Fibroblast of gingiva (primary cell): Measurements from ENCODE around the gene GNB1.
"Not testable (repeated sequence)": the region's sequence is repeated elsewhere in the genome, so short reads cannot be mapped to it uniquely, and the experiment has no call there.

Experiments used
- DNase-seq: peaks from one replicate; pipeline ENCODE4 v3.0.0-alpha.2; 2011; ENCODE audit warnings: low read depth

Gene GNB1

DNA sequence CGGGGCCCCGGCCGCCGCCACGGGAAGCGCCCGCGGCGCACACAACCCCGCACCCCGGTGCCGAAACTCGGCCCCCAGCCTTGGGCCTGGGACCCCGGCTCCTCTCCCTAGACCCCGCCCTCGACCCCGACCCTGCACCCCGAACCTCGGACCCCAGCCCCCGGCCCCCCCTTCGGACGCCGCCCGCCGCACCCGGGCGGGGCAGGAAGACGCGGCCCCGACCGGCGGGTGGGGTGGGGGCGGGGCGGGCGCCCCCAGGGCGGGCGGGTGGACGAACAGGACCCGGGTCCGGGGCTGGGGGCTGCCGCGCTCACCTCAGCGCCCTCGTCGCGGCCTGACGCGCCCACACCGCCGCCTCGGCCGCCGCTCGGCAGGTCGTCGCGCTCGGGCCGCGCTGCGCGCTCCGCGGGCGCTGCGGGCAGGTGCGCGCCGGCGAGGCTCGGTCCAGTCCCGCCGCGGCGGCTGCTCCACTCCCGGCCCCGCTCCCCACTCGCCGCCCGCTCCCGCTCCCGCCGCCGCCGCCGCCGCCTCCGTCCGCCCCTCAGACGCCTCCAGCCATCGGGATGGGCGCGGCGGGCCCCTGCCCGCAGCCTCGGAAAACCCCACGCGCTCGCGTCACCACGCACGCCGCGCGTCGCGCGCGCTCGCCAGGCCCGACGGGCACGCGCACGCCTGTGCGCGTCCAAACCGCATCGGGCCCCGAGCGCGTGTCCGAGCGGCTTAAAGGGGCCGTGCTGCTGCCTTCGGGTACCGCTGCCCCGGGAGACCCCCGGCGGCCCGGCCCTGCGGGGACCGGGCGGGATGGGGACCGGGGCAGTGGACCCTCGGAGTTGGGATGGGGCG is at the start of gene GNB1:
TSS of gene GNB1 (minus strand) at position 582 of the 843 bp plus-strand sequence. CDS start 65,634 bp downstream, outside the sequence.
- peak; percentile 86 for DNase-seq

DNA sequence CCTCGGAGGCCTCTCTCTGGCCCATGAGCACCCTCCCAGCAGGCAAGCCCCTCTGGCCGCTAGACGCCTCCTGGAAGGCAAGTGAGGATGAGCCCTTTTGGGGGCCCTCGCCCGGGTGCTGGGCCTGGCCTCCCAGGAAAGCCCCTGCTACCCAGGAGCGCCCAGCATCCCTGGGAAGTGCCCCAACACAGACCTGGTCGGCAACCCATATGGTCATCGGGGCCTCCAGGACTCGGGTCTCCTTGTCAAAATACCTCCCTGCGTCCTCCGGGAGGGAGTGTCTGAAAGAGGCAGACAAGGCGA is 49.2 kb upstream of the GNB1 start:
- DNase-seq = no peak

DNA sequence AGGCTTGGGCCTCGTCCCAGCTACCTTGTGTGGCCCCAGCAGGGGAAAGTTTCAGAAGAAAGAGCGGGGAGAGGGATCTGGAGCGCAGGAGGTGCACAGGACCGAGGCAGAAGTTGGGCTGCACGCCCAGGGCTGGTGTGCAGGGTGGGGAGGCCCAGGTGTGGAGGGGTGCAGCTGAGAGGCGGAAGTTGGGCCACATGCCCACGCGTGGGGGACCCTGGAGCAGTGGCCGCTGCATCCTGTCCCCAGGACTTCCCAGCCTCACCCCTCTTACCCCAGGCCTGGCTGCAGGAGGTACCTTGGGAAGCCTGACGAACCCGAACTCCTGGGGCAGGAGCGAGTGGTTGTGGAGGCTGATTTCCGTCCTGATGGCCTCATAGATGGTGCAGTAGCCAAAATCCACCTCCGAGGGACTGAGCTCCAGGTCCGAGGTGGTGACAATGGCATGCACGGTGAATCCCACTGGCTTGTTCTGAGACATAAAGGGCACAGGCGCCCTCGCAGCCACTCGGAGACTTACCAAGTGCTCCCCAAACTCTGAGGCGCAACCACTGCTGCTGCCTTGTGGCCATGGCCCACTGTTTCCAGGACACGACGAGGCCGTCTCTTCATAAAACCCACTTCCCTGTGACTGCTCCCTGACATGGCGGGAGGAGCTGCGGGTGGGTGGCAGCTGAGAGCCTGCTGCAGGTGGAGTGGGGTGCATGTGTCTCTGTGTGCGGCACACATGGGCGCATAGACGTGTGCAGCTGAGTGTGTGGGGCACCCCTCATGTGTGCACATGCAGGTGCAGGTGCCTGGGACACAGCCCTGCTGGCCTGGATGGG is 48.6 kb upstream of the GNB1 start:
- DNase-seq = no peak

DNA sequence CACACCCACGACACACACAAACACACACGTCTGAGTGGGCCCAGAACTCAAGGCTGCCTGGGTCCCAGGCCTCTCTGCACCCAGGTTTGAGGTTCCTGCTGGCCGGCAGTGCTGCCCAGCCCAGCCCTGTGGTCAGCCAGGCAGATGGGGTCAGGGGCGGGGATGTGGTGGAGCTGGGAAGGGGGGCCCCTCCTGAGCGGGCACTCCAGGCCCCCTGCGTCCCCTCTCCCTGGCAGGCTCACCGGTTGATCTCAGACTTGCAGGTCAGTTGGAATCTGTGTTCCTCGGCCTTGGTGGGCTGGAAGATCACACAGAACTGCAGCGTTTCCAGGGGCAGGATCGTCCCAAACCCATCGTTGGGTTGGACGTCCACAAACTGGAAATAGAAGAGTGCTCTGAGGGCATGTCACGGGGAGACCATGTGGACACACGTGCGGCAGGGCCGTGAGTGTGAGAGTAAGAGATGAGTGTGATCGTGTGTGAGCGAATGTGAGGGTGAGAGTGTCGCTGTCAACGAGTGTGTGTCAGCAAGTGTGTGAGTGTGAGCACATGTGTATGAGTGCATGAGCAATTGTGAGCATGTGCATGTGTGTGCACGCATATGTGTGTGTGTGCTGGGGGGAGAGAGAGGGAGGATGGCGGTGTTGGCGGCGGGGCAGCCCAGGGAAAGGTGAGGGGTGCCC is 47.9 kb upstream of the GNB1 start:
- no peak for DNase-seq

DNA sequence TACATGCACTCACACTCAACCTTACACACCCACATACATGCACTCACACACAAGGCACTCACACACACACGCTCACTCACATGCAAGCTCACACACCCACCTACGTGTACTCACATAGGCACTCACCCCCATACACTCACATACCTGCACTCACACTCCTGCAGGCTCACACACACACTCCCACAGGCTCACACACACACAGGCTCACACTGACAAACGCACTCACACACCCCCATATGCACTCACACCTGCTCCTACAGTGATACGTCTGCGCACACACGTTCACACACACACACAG is 47.3 kb upstream of the GNB1 start:
- DNase-seq = no peak

DNA sequence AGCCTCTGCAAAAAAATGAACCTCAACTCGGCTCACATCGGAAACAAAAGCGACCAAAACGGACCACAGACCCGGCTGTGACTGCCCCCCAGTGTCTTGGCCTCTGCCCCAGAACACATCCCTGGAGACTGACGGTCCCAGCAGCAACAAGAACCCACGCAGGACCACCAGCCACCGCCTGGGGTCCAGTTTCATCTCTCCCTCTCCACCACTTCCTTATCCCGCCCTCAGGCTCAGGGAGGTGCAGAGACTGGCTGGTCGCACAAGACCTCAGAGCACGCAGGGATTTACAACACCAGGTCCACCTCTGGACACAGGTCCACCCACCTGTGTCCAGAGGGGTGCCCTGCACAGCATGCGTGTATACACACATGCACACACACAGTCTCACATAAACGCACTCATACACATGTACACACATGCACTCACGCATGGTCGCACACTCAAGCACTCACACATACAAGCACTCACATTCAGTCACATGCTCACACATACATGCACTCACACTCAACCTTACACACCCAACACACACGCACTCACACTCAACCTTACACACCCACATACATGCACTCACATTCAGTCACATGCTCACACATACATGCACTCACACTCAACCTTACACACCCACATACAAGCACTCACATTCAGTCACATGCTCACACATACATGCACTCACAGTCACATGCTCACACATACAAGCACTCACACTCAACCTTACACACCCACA is 46.8 kb upstream of the GNB1 start:
- no peak for DNase-seq

DNA sequence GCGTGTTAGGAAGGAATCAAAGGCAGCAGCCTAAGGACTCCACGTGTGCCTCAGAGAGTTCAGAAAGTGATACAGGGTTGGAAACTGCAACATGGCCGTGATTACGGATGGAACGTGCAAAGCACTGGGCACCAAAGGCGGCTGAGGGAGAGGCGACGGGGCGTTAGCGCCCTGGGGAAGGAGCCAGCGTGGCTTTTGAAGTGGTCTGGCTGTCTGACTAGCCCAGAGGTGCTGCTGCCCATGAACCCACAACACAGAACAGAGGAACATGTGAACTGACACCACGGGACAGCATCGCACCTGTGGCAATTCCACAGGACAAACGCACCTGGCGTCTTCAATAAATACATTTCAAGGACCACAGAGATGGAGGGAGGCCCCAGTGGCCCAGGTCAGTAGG is 46.2 kb upstream of the GNB1 start:
- no peak for DNase-seq

DNA sequence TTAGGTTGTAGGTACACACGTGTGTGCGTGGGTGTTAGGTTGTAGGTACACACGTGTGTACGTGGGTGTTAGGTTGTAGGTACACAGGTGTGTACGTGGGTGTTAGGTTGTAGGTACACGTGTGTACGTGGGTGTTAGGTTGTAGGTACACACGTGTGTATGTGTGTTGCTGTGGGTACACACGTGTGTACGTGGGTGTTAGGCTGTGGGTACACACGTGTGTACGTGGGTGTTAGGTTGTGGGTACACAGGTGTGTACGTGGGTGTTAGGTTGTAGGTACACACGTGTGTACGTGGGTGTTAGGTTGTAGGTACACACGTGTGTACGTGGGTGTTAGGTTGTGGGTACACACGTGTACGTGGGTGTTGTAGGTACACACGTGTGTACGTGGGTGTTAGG is 44.0 kb upstream of the GNB1 start:
- DNase-seq = not testable (repeated sequence)

DNA sequence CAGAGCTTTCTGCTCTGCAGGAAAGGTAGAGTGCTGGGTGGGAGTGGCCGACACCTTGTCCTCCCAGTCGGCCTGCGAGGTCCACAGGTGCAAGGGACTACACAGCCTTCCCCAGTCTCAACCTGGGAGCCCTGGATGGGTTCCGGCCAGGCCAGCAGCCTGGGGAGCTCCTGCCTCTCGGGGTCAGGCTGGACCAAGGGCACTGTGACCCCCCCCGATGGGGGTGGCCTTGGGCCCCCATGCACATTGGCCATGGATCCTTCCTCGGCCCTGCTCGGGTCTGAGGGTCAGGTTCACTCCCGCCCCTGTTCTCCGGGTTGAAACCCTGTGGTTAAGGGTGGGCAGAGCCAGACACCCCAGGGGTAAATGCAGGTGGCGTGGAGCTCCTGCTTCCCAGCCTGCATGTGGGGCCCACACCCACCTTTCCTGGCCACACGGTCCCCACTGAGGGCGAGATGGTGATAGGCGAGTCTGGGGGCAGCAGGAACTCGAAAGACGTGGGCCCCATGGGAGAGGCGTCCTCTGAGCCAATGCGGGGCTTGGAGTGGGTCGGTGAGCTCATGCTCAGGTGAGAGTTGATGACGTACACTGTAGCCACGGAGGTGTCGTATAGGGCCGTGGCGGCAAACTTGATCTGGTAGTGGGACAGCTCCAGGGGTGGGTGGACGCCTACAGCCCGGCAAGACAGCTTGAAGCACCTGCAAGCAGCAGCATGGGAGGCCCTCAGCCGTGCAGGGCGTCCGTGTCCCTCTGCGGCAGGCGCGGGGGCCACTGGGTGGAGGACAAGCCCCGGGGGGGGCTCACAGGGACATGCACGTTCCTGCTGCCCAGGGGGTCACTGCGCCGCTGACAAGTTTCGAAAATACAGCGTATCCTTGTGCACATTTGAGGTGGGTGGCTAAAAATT is 39.0 kb upstream of the GNB1 start:
- no peak for DNase-seq

DNA sequence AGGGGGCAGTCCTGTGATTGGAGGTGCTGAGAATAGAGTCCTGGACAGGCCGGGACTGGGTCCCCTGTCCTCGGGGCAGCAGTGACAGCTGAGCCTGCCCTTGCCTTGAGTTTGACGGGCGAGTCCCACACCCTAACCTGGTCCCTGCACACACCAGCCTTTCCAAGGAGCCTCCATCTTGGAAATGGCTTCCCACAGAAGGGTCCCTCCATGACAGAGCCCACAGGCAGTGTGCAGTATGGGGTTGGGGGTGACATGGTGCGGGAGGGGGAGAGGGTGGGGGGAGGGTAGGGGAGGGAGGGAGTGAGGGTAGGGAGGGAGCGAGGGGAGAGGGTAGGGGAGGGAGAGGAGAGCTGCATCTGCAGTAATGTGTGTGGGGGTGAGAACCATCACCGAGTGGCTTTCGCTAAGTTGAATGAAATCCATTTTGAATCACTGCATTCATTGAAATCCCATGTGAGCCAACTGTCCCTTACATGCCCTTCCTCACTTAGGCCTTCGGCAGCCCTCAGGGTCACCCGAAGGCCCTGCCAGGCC is 38.3 kb upstream of the GNB1 start:
- no peak for DNase-seq

DNA sequence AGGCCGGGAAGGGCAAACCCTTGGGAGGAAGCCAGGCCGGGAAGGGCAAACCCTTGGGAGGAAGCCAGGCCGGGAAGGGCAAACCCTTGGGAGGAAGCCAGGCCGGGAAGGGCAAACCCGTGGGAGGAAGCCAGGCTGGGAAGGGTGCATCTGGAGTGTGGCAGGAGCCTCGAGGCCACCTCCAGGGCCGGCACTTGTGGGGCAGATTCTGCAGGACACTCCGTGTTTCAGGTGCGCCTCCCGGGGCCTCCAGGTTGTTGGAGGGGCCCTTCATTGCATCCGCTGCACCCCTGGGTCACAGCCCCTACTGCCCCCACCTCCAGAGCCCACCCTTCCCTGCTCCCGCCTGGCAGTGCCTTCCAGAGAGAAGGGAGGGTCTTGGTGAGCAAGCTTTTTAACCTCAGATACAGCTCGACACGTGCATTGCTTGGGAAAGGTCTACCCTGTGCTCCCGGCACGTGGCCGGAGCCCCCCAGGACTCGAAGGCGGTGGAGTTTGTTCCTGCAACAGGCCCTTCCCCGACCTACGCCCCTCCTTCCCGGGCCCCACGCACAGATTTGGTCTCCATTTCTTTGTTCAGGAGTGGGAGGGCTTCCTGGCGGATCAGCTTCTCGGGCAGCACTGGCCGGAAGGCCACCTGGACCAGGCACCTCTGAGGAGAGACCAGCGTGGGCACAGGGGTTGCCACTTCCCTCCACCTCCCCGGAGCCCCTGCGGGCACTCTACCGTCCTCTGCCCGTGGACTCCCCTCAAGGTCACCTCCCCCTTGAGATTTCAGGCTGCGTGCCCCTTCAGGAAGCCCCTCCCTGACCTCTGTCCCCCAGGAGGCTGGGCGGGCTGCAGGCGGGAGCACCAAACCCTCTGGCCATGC is 37.6 kb upstream of the GNB1 start:
- no peak for DNase-seq

DNA sequence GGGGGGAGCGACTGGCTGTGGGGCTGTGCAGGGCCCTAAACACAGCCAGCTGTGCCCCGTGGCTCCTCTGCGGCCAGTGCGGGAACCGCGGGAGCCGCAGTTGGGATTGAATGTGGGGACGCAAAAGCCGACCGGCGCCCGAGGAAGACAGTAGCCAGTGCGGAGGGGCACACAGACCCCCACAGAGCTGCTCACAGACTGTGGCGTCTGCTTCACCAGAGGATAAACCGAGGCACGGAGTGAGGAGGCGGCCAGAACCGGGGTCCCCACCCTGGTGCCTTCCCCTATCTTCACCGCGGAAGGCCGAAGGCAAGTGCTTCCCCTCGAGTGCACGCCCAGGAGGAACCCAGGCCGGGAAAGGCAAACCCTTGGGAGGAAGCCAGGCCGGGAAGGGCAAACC is 36.9 kb upstream of the GNB1 start:
- DNase-seq = no peak

DNA sequence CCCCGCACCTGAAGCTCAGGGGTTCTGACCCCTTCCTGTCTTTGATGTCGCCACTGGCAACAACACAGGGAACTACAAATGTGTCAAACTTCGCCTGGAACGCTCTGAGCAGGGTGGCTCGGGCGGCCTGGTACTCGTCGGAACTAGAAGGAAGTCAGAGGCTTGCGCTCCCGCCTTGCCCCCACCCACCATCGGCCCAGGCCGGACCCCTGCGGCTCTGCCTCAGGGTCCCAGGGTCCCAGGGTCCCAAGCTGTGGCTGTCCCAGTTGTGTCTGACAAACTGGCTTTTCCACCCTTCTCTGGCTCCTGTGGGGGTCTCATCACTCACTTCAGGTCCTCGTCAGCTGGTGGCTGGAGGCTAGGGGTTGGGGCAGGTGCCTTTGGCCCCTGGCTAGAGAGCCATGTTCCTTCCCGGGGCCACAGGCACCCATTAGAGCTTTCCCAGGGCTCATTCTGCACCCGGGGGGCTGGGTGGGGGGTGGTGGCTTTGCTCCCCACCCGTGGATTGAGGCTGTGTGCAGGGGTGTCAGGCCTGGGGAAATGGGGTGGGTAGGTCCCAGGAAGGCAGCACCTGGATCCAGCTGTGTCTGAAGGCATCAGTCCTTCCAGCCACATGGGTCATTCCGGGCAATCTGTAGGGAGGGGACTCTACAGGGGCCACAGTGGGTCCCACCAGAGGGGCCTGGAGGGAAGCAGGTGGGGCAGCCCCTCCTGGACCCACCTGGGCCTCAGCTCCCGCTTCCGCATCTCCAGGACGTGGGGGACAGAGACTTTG is 36.2 kb upstream of the GNB1 start:
- no peak for DNase-seq

DNA sequence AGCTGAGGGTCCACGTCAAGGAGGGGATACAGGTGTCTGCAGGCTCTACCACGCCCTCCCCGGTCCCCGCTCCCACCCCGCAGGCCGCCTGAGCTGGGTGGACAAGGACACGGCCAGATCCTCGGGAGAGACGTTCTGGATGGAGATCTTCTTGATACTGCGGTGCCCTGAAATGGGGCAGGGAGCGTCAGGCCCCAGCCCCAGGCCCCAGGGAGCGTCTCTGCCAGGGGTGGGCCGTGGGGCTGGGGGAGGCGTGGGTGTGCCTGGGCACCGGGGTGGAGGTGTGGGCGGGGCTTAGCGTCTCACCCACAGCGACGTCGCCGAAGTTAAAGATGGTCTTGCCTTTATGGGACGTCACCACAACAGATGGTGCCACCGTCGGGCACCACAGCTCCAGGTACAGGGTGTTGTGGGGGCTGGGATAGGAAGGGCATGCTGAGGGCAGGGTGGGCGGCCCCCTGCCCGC is 35.5 kb upstream of the GNB1 start:
- no peak for DNase-seq

DNA sequence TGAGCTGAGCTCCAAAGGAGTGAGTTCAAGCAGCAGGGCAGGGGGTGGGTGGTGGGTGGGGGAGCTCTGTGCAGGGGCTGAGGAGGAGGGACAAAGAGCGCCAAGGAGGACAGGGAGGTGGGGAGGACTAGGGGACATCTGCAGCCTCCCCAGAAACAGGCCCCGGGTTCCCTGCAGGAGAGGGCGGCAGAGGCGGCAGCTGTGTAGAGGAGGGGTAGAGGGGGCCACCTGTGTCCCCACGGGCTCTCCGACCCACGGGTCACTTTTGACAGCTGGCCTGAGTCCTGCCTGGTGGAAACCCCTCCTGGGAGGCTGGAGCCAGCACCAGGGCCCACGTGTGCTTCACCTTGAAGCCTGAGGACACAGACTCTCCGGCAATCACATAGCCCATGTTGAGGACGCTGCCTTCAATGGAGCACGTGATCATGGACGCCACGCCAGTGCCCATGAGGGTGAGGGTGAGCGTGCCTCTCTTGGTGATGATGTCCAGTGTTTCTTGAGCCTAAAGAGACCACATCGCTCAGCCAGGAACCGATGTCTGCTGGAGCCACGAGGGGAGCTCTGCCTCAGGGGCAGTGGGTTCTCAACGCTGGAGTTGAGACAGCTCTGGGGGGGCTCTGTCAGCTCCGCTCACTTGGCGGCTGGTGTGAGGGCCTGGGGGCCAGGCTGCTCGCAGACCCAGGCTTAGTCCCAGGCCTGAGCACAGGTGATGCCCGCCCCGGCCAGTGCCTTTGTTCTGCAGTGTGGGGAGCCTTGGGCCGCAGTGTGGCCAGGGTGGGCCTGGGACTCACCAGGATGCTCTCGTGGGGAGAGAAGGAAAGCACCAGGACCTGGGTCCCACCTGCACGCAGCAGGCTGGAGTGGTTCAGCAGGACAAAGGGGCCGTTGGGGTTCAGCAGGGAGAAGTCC is 34.8 kb upstream of the GNB1 start:
- DNase-seq = no peak

DNA sequence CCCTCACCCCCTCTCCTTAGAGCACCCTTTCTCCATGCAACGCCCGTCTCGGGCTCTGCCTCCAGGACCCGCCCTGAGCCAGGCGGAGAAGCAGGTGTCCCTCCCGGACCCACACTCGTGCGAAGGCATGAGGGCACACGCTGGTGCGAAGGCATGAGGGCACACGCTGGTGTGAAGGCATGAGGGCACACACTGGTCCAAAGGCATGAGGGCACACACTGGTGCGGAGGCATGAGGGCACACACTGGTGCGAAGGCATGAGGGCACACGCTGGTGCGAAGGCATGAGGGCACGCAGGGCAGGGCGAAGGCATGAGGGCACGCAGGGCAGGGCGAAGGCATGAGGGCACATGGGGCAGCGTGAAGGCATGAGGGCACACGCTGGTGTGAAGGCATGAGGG is 34.0 kb upstream of the GNB1 start:
- DNase-seq = no peak

DNA sequence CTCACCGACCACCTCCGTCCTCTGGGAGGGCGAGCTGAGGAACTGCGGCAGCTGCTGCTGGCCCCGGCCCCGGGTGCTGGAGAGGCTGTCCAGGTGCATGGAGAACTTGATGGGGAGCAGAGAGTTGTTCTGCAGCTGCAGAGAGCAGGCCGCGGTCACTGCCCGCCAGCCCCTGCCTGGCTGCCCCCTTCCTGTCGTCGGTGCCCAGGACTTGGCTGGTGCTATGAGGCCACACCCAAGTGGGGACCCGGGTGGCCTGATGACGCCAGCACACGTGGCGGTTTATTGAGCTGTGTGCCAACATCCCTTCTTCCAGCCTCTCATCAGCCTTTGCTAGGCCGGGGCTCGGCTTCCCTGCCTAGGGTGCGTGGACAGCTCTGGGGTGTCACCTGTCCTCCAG is 33.5 kb upstream of the GNB1 start:
- DNase-seq = no peak
